HG03095 (cell line): ENCODE data around the gene NDC80.
A peak's percentile ranks its signal among the peaks of the same experiment; 100 is the strongest.
"Not testable (repeated sequence)": the region's sequence is repeated elsewhere in the genome, so short reads cannot be mapped to it uniquely, and the experiment has no call there.

ENCODE experiments used
- ATAC-seq: cut with Tn5 transposase; IDR thresholded peaks from one replicate; pipeline ENCODE4 v1.9.1; 2021; ENCODE audit warnings: moderate library complexity; ENCODE audit not compliant: unreplicated experiment

Gene NDC80

DNA sequence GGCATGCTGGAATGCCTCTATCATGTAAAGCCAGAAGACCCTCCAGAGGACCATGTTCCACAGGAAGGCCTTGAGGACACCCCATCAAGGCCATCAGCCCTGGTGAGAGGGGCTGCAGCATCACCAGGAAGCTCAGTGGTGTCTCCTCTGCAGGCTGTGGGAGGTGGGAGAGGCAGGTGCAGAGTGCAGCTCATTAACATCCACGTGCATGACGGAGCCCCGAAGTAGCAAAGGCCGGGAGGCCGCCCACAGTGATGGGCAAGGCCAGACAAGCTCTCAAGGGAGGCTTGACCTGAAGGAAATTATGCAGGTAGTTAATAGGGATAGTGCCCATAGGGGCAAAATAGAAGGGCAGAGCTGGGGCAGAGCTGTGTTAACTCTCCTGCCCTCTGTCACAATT lies 53.9 kb downstream of the NDC80 start:
- ATAC-seq, result no peak

DNA sequence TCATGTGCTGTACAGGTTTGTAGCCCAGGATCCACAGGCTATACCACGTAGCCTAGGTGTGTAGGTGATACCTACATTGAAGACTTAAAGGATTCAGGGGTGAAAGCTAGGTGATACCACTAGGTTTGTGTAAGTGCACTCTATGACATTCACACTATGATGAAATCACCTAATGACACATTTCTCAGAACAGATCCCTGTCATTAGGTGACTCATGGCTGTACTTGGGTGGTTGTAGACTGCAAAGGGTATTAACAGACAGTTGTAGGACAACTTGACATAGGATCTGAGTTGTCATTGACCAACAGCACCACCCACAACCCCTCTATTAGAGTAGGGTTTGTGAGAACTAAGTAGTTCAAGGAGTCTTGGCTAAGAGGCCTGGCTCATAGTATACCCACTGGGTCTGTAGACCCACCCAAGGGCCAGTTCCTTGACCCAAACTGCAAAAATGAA lies 56.5 kb downstream of the NDC80 start:
- ATAC-seq, result no peak

DNA sequence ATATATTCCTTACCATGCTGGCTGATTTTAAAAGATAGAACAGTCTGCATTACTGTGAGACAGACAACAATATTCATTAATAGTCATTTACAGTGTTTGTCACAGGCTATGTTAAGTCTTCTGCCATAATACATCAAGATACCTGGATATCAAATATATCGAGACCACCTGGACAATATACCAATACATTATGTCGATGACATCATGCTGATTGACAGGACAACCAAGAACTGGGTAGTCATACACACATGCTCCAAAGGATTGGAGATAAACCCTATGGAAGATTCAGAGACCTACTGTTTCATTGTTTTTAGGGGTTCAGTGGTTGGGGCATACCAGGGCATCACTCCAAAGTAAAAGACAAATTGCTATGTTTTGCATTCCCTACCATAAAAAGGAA lies 57.6 kb downstream of the NDC80 start:
- ATAC-seq, result no peak

DNA sequence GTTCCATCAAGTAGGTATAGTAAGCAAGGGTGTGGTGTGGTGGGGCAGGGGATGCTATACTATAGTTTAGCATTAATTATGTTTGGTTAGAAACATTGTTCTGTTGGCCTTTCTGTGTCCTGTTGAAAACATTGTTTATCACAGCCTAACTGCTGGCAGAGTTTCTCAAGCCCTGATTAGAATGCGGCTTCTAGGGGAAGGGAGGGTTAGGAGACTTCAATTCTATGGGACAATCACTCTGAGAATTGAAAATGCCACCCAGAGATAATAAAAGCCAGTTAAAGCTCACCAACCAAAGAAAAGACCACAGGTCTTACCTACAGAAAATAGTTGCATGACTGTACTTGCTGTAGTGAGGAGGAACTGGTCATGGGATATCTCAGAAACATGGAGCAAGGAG lies 64.2 kb downstream of the NDC80 start:
- ATAC-seq, result no peak

DNA sequence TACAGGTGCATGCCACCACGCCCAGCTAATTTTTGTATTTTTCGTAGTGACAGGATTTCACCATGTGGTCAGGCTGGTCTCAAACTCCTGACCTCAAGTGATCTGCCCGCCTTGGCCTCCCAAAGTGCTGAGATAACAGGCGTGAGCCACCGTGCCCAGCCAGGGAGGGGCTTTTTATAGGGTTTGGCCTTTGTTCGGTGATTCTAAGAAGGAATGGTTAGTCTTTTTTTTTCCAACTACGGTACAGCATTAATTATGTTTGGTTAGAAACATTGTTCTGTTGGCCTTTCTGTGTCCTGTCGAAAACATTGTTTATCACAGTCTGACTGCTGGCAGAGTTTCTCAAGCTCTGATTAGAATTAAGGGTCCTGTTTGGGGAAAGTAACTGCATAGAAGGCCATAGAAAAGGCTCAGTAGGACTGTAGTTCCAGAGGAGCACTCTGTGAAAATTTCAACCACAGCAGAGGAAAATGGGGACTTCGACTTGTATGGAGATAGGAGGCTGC lies 64.8 kb downstream of the NDC80 start:
- peak; percentile 0 for ATAC-seq

DNA sequence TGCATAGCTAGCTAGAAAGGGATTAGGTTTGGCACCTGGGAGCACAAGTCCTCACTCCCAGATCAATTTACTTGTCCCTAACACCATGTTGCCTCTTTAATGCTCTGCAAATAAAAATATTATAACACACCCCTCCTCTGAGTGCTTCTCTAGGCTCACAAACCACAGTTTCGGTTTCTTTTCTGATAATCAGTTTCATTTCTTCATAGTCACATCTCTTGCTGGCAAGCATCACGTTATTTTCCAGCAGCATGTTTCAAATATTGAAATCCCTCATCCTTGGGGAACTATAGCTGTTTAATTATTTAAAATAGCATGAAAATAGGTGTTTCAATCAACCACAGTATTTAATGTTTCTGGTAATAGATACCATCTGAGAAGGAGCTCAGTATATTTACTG lies 70.3 kb downstream of the NDC80 start:
- ATAC-seq, result peak; percentile 65

DNA sequence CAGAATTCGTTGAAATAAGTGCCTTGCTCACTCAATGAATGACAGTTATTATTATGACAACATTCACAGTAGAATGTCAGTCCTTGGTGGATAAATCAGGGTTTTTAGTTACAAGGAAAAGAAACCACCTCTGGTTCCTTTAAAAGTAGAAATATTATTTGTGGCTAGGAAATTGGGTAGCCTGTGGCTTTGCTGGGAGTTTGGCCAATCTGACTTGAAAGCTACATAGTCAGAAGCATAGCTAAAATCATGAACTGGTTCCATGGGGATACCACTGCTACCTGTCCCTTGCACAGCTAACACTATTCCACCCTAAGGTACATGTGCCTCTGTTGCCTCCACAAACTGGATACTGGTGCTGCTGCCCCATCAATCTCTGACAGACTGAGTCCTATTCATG lies 71.4 kb downstream of the NDC80 start:
- ATAC-seq, result no peak

DNA sequence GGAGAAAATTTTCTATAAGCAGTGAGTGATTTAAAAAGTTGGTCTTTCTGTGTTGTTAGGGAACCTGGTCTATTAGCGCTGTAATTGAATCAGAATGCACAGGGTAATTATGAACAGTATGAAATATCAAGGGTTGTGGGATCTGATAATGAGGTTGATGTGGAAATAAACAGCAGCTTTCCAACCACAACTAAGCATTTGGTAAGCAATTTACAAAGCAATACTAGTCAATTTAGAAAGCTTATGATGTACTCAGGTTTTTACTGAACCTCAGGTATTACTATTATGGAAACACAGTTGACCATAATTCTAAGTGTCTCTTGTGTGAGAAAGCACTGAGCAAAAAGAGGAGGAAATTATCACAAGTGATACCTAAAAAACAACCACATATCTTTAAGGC lies 73.2 kb downstream of the NDC80 start:
- no peak for ATAC-seq

DNA sequence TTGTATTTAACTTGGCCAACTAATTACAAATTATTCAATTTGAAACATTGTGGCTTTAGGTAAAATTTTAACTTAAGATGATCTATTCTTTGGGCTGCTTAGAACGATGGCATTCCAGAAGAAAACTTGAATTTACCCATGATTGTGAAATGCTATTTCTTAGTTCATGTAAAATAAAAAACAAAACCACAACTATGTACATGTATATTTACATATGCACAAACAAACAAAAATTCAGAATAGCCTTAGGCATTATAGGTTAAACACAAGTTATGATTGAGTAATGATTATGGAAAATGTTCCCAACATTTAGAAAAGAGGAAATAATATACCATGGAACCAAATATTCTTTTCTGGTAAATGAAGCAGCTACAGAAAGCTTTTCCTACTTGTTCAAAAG lies 80.6 kb downstream of the NDC80 start:
- no peak for ATAC-seq

DNA sequence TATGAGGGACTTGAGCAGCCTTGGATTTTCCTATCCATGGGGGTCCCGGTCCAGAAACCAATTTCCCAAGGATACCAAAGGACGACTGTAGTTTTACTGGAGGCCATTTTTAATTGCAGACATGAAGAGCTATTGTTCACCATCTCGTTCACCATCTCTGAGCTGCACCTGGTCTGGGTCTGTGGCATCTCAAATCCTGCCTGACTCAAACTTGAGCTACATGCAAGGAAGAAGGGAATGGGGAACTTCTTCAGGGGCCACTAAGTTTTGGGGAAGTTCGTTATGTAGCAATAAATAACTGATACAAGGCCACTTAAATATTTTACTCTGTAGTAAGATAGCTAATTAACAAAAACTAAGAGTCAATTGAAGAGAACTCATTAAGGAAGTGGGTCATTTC lies 82.1 kb downstream of the NDC80 start:
- no peak for ATAC-seq

DNA sequence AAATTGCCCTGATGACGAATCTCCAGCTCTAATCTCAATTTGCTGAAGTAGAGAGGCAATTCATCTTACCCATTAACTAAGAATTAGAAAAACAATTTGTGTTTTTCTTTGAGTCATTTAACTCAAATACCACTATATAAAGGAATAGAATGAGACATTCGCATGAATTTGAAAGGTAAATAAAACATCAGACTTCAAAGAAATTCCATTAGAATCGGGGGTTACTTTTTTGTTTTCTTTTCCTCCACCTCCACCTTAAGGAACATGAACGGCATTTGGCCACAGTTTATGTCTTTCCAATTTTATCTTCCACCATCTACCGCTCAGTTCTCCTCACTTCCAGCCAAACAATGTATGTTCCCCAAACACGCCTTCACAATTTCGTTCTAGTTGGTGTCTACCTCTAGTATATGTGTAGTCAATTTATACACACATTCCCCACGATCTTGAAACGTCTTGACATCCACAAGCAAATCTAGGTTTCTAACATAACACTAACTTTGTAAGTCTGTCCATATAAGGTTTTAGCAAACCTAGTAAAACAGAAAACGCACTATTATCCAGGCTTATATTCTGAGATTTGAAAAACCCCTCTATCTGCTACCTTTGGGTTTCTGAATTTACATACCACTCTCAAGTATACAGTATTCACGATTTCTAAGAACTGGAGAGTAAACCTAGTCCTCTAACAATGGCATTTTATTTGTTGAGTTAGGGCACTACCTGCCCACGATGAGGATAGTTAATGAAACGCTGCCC lies 83.0 kb downstream of the NDC80 start:
- no peak for ATAC-seq

DNA sequence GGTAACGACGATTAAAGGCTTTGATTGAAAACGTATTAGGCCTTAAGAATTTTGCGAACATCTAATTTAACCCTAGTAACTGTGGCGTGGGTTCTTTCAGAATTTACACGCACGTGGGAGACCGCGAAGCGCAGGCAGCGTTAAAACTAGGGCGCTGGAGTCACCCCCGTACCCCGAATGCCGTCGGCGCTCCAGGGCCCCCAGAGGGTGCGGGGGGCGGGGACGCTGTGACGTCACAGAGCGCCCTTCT lies 83.5 kb downstream of the NDC80 start:
- ATAC-seq, result peak; percentile 29

DNA sequence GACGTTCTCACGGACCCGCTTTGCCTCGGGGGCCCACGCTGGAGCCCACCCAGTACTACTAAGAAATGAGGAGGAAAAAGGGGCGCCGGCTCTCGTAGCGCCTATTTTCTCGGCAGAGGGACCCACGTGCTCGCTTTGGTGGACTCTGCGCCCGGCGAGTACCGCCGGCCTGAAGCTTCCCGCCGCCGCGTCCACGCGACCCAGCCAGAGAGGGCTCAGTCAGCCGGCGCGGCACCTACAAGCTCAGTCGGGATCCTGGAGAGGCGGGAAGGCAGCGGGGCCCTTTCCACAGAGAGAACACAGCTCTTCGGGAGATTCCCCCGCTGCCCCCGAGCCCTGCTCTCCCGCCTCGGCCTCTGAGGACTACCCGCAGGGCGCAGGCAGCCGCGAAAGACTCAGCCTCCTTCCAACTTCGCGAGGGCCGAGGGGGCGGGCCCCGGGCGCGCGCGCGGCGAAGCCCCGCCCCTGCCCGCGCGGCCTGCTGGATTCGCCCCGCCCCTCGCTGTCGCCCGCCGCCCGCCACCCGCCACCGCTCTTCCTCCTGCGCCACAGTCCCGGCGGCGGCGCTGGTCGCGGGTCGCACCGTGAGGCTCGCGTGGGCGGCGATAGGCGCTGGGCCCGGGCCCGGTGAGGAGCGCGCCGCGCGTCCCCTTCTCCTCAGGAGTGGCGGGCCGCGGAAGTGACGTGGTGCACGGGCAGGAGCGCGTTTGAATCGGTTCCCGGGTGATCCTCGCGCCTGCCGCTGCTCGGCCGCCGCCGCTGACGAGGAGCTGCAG lies 84.0 kb downstream of the NDC80 start, which contains the start of gene SMCHD1:
Gene SMCHD1 (plus strand): TSS at position 549 of the 776 bp plus-strand sequence. CDS start 350 bp downstream, outside the sequence.
- peak; percentile 61 for ATAC-seq

DNA sequence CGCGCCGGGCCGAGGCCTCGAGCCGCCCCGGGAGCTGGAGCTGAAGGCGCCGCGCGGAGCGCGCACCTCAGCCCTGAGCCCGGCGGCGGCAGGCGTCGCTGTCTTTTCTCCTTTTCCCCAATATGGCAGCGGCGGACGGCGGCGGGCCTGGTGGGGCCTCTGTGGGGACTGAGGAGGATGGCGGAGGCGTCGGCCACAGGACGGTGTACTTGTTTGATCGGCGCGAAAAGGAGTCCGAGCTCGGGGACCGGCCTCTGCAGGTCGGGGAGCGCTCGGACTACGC lies 84.5 kb downstream of the NDC80 start:
- ATAC-seq, result peak; percentile 8

DNA sequence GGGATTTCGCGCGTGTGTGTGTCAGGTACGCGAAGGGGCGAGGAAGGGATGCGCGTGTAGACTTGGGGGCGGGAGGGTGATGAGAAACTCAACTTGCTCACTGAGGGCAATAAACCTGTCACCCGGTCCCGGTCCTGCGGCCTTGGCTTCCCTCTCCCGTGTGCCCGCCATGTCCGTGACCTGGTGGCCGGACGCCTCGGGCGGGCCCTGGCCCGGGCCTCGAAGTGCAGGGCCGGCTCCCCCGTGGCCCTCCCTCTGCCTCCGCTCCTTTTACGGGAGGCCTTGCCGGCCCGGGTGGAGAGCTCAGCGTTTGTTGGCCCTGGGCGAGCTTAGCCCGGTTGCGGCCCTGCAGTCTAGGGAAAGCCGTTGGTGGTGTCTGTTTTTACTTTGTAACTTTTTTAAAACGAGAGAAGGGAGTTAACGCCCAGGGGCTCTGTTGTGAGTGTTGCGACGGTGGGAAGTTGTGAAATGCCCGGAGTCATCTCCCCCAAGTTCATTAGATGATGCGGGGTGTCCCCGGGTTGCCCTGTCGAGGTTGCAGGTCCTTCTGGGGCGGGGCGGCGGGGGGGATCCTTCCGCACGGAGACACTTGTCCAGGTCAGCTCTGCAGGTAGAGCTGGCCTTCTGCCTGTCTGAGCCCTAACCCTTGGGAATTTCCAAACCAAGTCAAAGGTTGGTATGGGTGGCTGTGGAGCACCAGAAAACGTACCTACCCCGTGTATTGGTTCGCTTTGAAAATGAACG lies 85.1 kb downstream of the NDC80 start:
- ATAC-seq, result peak; percentile 11

DNA sequence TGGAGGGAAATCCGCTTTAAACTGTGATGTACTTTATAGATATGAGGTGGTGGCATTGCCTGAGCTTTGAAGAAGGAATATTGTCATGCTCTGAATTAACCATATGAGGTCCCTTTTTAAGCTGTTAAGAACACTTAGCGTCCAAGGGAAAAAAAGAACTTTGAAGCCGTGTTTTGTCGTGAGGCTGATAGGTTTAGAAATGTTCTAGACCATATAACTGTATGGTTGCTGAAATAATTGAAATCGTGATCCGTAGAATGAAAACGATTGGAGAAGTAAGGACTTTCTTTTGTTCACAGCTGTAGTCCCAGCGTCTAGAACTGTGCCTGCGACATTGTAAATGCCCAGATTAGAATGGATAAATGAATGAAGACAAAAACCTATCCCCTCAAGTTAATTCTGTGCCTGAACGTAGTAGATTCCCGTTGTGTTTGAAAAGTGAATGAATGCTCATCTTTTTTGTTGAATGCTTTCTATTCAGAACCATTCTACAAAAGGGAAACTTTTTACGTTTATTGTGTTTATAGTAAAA lies 85.7 kb downstream of the NDC80 start:
- ATAC-seq, result no peak

DNA sequence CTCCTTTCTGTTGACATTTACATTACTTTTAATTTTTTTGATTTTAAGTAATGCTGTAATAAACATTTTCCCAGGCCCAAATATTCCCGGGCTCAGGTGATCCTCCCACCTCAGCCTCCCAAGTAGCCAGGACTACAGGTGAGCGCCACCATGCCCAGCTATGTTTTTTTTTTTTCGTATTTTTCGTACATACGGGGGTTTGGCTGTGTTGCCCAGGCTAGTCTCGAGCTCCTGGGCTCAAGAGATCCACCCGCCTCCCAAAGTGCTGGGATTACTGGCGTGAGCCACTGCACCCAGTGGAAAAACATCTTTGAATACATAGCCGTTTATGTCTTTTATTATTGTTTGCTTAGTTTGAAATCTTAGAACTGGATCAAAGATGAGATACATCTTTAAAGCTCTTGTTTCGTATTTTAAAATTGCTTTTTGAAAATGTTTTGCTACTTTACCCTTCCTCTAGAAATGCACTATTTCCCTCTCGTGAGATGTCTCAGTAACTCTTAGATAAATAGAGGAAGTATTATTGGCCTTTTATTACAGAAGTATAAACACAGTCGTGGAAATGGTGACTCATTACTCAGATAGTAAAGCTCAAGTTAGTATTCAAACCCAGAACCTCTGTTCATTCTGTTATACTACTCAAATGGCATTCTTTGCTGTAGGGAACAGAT lies 86.6 kb downstream of the NDC80 start:
- ATAC-seq, result no peak

DNA sequence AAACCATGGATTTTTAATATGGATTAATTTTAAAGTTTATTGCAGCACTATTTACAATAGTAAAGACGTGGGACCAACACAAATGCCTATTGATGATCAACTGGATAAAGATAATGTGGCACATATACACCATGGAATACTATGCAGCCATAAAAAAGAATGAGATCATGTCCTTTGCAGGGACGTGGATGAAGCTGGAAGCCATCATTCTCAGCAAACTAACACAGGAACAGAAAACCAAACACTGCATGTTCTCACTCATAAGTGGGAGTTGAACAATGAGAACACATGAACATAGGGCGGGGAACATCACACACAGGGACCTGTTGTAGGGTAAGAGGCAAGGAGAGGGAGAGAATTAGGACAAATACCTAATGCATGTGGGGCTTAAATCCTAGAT lies 89.5 kb downstream of the NDC80 start:
- not testable (repeated sequence) for ATAC-seq

DNA sequence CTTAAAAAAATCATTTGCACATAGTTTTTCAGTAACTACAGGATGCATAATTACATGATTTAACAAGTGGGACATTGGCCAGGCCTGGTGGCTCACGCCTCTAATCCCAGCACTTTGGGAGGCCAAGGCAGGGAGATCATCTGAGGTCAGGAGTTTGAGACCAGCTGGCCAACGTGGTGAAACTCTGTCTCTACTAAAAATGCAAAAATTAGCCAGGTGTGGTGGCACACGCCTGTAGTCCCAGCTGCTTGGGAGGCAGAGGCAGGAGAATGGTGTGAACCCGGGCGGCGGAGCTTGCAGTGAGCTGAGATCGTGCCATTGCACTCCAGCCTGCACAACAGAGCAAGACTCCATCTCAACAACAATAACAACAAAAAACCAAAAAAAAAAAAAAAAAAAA lies 90.9 kb downstream of the NDC80 start:
- not testable (repeated sequence) for ATAC-seq

DNA sequence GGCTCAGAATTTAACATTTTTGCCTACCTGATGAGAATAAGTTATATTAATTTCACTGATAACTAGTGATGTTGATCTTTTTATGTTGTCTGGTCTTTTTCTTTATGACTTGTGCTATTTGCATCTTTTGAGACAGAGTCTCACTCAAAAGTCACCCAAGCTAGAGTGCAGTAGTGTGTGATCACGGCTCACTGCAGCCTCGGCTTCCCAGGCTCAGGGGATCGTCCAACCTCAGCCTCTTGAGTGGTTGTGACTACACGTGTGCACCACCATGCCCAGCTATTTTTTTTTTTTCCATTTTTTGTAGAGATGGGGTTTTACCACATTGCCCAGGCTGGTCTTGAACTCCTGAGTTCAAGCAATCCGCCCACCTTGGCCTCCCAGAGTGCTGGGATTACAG lies 91.6 kb downstream of the NDC80 start:
- ATAC-seq, result no peak
